HT-29 (cell line): ENCODE data around the gene SPDEF. TPM values are rescaled to one million over a fixed set of nuclear protein-coding genes. Genes with fewer than 3 reads are reported as not detected.

Source experiments
- DNase-seq: peaks from one replicate; pipeline ENCODE4 v3.0.0-alpha.2; 2015; ENCODE audit warnings: low spot score
- total RNA-seq: library from RNA; depleted of rRNA; stranded (reverse); fragments of >200 nt; shearing (Covaris generic); gene quantifications from 2 replicates; pipeline ENCODE4 v1.2.3, GENCODE V29; 2014

Gene SPDEF
- total RNA-seq, 1 experiment from 2014 or later = 55.1 TPM

DNA sequence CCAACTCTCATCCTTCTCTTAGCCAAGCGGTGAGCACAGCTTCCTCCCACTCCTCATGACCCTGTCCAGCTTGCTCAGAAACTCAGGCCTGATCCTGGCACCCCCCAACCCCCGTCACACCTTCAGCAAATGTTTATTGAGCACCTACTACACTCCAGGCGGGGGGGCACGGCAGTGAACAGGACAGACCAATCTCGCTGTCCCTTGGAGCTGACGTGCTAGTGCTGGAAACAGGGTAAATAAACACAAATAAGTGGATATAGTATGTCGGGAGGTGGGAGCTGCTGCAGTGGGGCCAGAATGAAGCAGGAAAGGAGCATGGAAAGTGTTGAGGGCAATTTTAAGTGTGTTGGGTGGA is 7.4 kb upstream of the SPDEF start:
- no peak for DNase-seq

GRCh38 chr6:34562861-34563512 is 6.9 kb upstream of the SPDEF start:
- DNase-seq = no peak

DNA sequence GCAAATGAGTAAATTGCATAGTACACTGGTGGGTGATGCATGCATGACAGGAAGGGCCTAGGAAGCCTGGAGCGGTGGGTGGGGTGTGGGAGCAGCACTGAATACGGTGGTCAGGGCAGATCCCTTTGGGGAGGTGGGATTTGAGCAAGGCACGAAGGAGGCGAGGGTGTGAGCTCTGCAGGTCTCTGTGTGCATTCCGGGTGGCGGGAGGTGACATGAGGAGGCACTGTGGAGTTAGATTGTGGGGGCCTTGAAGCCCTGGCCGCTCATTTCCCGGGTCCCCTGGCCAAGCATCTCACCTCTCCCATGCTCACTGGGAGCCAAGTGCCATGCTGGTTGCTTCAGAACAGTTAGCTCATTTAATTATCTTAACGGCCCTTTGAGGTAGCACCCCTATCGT is 6.2 kb upstream of the SPDEF start:
- no peak for DNase-seq

GRCh38 chr6:34561227-34561530 is 5.0 kb upstream of the SPDEF start:
- no peak for DNase-seq

DNA sequence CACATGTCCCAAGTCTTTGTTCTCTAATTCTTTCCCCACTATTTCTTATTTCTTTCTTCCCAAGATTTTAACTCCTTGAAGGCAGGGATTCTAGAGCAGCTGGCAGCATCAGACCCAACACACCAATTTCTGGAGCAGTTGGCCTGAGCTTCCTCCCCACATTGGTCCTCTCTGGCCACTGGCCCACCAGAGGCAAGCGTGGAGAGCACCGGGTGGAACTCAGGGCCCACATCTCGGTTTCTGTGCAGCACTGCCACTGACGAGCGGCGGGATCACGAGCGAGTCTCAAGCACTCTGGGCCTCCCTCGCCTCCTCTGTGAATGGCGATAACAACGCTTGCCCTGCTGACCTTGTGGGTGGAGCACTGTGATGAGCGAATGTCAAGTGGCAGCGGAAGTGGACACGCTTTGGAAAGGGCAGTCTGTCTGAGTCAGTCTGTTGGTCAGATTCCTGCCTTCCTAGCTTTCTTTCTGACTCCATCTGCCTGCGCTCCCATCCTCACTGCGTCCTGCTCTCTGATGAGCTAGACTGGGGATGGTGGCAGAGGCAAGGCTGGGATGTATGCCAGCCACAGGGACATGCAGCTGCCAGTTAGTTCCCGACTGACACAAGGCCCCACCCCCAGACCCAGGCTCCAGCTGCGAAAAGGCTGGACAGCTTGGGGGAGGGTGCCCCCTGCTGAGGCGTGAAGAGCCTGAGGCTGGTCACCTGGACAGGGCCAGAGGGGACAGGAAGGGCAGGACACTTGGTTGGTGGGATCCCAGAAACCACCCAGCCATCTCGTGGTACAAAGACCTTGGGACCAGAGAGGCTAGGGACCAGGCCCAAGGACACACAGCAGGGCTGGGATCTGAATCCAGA is 4.5 kb upstream of the SPDEF start:
- peak; percentile 65 for DNase-seq

GRCh38 chr6:34559651-34560365 is 3.7 kb upstream of the SPDEF start:
- DNase-seq = no peak

DNA sequence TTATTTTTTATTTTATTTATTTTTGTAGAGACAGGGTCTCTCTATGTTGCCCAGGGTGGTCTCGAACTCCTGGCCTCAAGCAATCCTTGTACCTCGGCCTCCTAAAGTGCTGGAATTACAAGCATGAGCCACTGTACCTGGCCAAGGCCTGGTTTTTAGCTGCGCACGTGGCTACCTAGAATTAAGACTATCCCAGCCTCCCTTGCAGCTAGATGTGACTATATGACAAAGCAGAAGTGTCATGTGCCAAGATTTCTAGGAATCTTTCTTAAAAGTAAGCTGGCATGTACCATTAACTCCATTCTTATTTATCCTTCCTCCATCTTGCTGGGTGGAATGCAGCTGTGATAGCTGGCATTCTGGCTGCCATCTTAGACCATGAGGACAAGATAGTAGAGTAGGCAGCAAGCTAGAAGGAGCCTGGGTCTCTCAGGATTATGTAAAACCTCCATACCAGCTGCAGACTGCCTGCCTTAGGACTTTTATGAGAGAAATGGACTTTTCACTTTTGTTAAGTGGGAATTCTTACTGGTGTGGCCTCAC is 2.1 kb upstream of the SPDEF start:
- DNase-seq = no peak

GRCh38 chr6:34557228-34557627 is 1.1 kb upstream of the SPDEF start:
- DNase-seq = no peak

DNA sequence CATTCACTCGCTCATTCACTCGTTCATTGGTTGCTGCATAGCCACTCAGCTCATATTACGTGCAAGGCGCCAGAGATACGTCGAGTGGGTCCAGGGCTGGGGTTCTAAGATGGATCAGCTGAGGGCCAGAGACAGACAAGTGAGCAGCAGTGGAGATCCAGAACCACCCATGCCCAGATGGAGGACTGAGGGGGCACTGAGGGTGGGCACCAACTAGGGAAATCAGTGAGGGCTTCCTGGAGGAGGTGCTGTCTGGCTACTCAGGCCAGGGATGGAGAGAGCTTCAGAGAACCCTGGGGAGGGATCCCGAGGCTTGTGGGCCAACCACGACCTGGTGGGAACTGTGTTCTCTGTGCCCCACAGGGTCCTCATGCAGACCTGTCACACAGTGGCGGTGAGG is 364 bp upstream of the SPDEF start:
- DNase-seq = no peak

DNA sequence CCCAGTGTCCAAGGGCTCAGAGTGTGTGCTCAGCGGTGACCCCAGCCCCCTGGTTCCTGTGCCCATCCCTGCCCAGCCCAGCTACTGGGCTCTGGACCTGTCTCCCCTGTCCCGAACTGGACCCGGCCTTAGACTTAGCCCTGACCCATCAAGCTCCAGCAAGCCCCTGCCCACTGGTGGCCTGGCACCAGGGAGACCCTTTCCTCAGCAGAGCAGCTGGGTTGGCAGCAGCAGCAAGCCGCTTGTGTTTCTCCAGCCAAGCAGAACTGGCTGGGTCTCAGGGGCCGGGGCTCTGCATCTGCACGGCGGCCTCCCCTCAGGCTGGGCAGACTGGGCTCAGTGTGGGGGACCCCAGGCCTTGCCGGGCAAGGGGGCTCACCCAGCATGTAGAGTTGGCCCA is 801 bp downstream of the SPDEF start:
- DNase-seq = no peak

DNA sequence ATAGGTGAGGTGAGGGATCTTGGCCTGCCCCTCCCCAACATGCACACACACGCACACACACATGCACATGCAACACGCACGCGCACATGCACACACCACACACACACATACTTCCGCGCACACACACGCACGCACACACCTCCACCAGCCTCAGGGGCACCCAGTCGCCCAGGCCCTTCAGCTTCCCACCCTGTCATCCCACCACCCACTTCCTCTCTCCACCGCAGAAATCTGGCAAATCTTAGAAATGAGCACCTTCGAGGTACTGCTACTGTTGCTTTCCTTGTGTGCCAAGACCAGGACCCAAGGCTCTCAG is 1.2 kb downstream of the SPDEF start:
- DNase-seq = no peak

- no peak for DNase-seq
Measured at GRCh38 chr6:34554291-34555006, 1.7 kb downstream of the SPDEF start.

- DNase-seq = peak; percentile 36
Measured at GRCh38 chr6:34553750-34554149, 2.4 kb downstream of the SPDEF start.

DNA sequence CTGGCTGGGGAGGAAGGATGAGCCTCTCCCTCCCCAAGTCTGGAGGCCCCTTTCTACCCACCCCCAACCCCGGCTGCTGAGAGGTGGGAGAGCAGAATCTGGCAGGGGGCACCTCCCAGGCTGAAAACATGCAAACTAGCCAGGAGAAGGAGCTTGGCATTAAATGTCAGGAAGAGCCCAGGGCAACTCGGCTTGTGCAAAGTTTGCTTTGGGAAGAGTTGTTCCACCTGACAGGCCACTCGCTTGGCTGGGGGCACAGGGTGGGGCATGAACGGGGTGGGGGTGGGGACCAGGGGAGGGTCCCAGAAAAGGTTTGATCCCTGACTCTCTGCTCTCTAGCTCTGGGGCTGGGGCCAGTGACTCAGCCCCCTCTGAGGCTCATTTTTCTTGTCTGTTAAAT is 3.0 kb downstream of the SPDEF start:
- no peak for DNase-seq

DNA sequence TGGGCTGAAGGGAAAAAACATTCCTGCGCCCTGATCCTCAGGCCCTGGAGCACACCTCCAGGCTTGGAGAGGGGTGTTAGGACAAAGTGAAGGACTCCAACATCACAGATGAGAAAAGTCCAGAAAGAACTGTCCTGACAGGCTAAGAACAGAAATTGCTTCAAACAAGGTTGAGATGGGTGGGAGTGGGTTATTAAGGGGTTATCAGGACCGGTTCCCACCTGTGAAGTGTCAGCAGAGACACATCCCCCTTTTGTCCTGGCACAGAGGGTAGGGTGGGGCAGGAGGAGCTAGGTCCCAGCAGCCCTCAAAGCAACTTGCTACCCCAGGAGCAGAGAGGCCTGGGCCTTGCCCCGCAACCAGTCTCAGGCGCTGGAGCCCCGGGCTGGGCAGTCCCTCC is 3.5 kb downstream of the SPDEF start:
- no peak for DNase-seq

GRCh38 chr6:34551720-34552119 is 4.4 kb downstream of the SPDEF start:
- DNase-seq = no peak

DNA sequence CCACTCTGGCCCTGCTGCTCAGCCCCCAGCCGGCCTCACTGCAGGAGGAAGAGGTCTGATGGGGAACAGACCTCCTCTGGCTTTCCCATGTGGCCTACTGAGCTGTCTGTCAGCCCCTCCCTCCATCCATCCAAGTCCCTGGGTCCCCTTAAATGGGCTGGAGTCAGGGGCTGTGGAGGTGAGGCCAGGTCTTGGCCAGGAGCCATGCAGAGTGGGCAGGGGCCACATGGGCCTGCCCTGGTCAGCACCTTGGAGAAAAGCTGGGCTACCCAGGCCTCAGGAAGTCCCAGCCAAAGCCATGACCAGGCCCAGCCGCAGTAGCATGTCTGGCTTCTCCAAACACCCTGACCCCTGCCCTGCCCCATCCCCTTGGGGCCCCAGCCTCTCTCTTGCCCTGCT is 6.3 kb downstream of the SPDEF start:
- no peak for DNase-seq

GRCh38 chr6:34549026-34549803 is 6.9 kb downstream of the SPDEF start:
- DNase-seq = no peak

GRCh38 chr6:34547701-34548644 is 8.2 kb downstream of the SPDEF start:
- DNase-seq = peak; percentile 43
